Stimulated activated naive B cell treated with anti-CD40 and anti-IgM and Interleukin-4, amounts not matched to agents 10 μg/mL and 1 μg/mL and 100 μg/mL, for 72 hours (primary cell): ENCODE data around the gene BTBD16.

Experiments
- ATAC-seq, 2 donors: fragments of 150-1000 bp; cut with Tn5 transposase; replicated peaks; 2 replicates each; pipeline ENCODE4 v1.10.0; 2021; ENCODE audit warnings: moderate library complexity in 1 of 2
- DNase-seq: peaks from one replicate; pipeline ENCODE4 v3.0.0; 2021
- H3K27ac Mint-ChIP-seq: one replicate; pipeline ENCODE4 v1.8.0; 2022; ENCODE audit warnings: mild to moderate bottlenecking, mixed read lengths
- H3K27me3 Mint-ChIP-seq, 2 donors: one replicate each; pipeline ENCODE4 v1.8.0; 2022; ENCODE audit warnings: mixed read lengths in 2 of 2
- H3K36me3 Mint-ChIP-seq, 2 donors: one replicate each; pipeline ENCODE4 v1.8.0; 2022; ENCODE audit warnings: mixed read lengths in 2 of 2, mild to moderate bottlenecking in 1 of 2
- H3K4me1 Mint-ChIP-seq, 2 donors: one replicate each; pipeline ENCODE4 v1.8.0; 2022; ENCODE audit warnings: mixed read lengths in 2 of 2, mild to moderate bottlenecking in 1 of 2
- H3K4me3 Mint-ChIP-seq, 2 donors: one replicate each; pipeline ENCODE4 v1.8.0; 2022; ENCODE audit warnings: mild to moderate bottlenecking in 2 of 2, mixed read lengths in 2 of 2, moderate library complexity in 1 of 2
- H3K9me3 Mint-ChIP-seq, 2 donors: one replicate each; pipeline ENCODE4 v1.8.0; 2022; ENCODE audit warnings: mixed read lengths in 2 of 2, mild to moderate bottlenecking in 1 of 2

Gene BTBD16

GRCh38 chr10:122291739-122292138 is 20.6 kb downstream of the BTBD16 start:
- no peaks in the 10 kb centered on the region for H3K36me3 Mint-ChIP-seq
- peaks cover 5 to 8% of the 10 kb centered on the region in 2 donors for H3K4me1 Mint-ChIP-seq
- H3K4me3 Mint-ChIP-seq = no peak overlapping the region
- H3K27me3 Mint-ChIP-seq = peaks cover 24 to 52% of the 10 kb centered on the region in 2 donors
- no peak overlapping the region for H3K27ac Mint-ChIP-seq
- DNase-seq (no peak), ATAC-seq (no peak)
- no peaks in the 10 kb centered on the region for H3K9me3 Mint-ChIP-seq

- Mint-ChIP-seq H3K4me1 (peaks cover 5 to 8% of the 10 kb centered on the region in 2 donors), H3K36me3 (no peaks in the 10 kb centered on the region), H3K27ac (no peak overlapping the region), H3K9me3 (no peaks in the 10 kb centered on the region), H3K4me3 (no peak overlapping the region), H3K27me3 (peaks cover 28 to 54% of the 10 kb centered on the region in 2 donors)
- ATAC-seq (no peak), DNase-seq (no peak)
Measured at GRCh38 chr10:122292376-122292775, 21.3 kb downstream of the BTBD16 start.

GRCh38 chr10:122293156-122293960 is 22.3 kb downstream of the BTBD16 start:
- Mint-ChIP-seq H3K9me3 (no peaks in the 10 kb centered on the region), H3K27ac (no peak overlapping the region), H3K27me3 (peaks cover 29 to 48% of the 10 kb centered on the region in 2 donors), H3K36me3 (no peaks in the 10 kb centered on the region), H3K4me1 (peaks cover 5 to 8% of the 10 kb centered on the region in 2 donors), H3K4me3 (no peak overlapping the region)
- ATAC-seq (peak; percentile 84 to 85), DNase-seq (no peak)

GRCh38 chr10:122293961-122294380 is 22.9 kb downstream of the BTBD16 start:
- no peaks in the 10 kb centered on the region for H3K9me3 Mint-ChIP-seq
- no peak for ATAC-seq
- H3K4me3 Mint-ChIP-seq = no peak overlapping the region
- no peak for DNase-seq
- peaks cover 32 to 48% of the 10 kb centered on the region in 2 donors for H3K27me3 Mint-ChIP-seq
- H3K27ac Mint-ChIP-seq = no peak overlapping the region
- H3K36me3 Mint-ChIP-seq = no peaks in the 10 kb centered on the region
- H3K4me1 Mint-ChIP-seq = peaks cover 6 to 12% of the 10 kb centered on the region in 2 donors

- ATAC-seq (no peak), DNase-seq (no peak)
- H3K4me1 Mint-ChIP-seq = peaks cover 6 to 20% of the 10 kb centered on the region in 2 donors
- H3K27me3 Mint-ChIP-seq = peaks cover 36 to 52% of the 10 kb centered on the region in 2 donors
- no peak overlapping the region for H3K4me3 Mint-ChIP-seq
- no peak overlapping the region for H3K27ac Mint-ChIP-seq
- H3K9me3 Mint-ChIP-seq = no peaks in the 10 kb centered on the region
- H3K36me3 Mint-ChIP-seq = no peaks in the 10 kb centered on the region
Measured at GRCh38 chr10:122294511-122295450, 23.7 kb downstream of the BTBD16 start.

GRCh38 chr10:122295451-122295809 is 24.3 kb downstream of the BTBD16 start:
- Mint-ChIP-seq H3K36me3 (no peaks in the 10 kb centered on the region), H3K9me3 (no peaks in the 10 kb centered on the region), H3K27me3 (peaks cover 35 to 48% of the 10 kb centered on the region in 2 donors), H3K27ac (no peak overlapping the region), H3K4me3 (no peak overlapping the region), H3K4me1 (peaks cover 6 to 20% of the 10 kb centered on the region in 2 donors)
- no peak for ATAC-seq
- DNase-seq = no peak

- peaks cover 6 to 20% of the 10 kb centered on the region in 2 donors for H3K4me1 Mint-ChIP-seq
- DNase-seq (no peak), ATAC-seq (no peak)
- H3K9me3 Mint-ChIP-seq = no peaks in the 10 kb centered on the region
- no peaks in the 10 kb centered on the region for H3K36me3 Mint-ChIP-seq
- H3K27ac Mint-ChIP-seq = no peak overlapping the region
- H3K4me3 Mint-ChIP-seq = no peak overlapping the region
- peaks cover 35 to 43% of the 10 kb centered on the region in 2 donors for H3K27me3 Mint-ChIP-seq
Measured at GRCh38 chr10:122296363-122297120, 25.4 kb downstream of the BTBD16 start.

- Mint-ChIP-seq H3K27me3 (peaks cover 35 to 49% of the 10 kb centered on the region in 2 donors), H3K36me3 (no peaks in the 10 kb centered on the region), H3K27ac (no peak overlapping the region), H3K4me3 (no peak overlapping the region), H3K4me1 (peaks cover 6 to 20% of the 10 kb centered on the region in 2 donors), H3K9me3 (no peaks in the 10 kb centered on the region)
- DNase-seq = no peak
- ATAC-seq = no peak
Measured at GRCh38 chr10:122297583-122297982, 26.5 kb downstream of the BTBD16 start.

- Mint-ChIP-seq H3K27ac (no peak overlapping the region), H3K4me1 (peaks cover 3 to 15% of the 10 kb centered on the region in 2 donors), H3K9me3 (no peaks in the 10 kb centered on the region), H3K36me3 (no peaks in the 10 kb centered on the region), H3K27me3 (peaks cover 30 to 47% of the 10 kb centered on the region in 2 donors), H3K4me3 (no peak overlapping the region)
- ATAC-seq (no peak), DNase-seq (no peak)
Measured at GRCh38 chr10:122298206-122298597, 27.1 kb downstream of the BTBD16 start.

- Mint-ChIP-seq H3K36me3 (no peaks in the 10 kb centered on the region), H3K4me1 (peaks cover 2 to 12% of the 10 kb centered on the region in 2 donors), H3K9me3 (no peaks in the 10 kb centered on the region), H3K27ac (peak overlapping the region; percentile 60), H3K4me3 (peak overlapping the region in 1 of 2 donors; percentile 68), H3K27me3 (peaks cover 28 to 49% of the 10 kb centered on the region in 2 donors)
- ATAC-seq = peak; percentile 90 to 93
- peak; percentile 56 for DNase-seq
Measured at GRCh38 chr10:122298598-122299301, 27.7 kb downstream of the BTBD16 start.

GRCh38 chr10:122299423-122300075 is 28.5 kb downstream of the BTBD16 start:
- Mint-ChIP-seq H3K9me3 (peaks cover 0 to 2% of the 10 kb centered on the region in 2 donors), H3K27ac (no peak overlapping the region), H3K36me3 (no peaks in the 10 kb centered on the region), H3K27me3 (peaks cover 28 to 49% of the 10 kb centered on the region in 2 donors), H3K4me1 (peaks cover 6 to 20% of the 10 kb centered on the region in 2 donors), H3K4me3 (no peak overlapping the region)
- no peak for DNase-seq
- no peak for ATAC-seq

GRCh38 chr10:122301055-122301810 is 30.1 kb downstream of the BTBD16 start:
- peaks cover 10 to 34% of the 10 kb centered on the region in 2 donors for H3K4me1 Mint-ChIP-seq
- H3K27ac Mint-ChIP-seq = no peak overlapping the region
- ATAC-seq = peak; percentile 16 to 17
- H3K9me3 Mint-ChIP-seq = peaks cover 10% of the 10 kb centered on the region in 2 donors
- peaks cover 20 to 39% of the 10 kb centered on the region in 2 donors for H3K27me3 Mint-ChIP-seq
- peaks cover 5 to 6% of the 10 kb centered on the region in 2 donors for H3K36me3 Mint-ChIP-seq
- no peak for DNase-seq
- H3K4me3 Mint-ChIP-seq = no peak overlapping the region
